ENCODE results near the gene DYNC1I1. TPM values are rescaled to one million over a fixed set of nuclear protein-coding genes. Genes with fewer than 3 reads are reported as not detected.

DYNC1I1 gene
- total RNA-seq, 1 experiment from 2014 or later = not detected

DNA sequence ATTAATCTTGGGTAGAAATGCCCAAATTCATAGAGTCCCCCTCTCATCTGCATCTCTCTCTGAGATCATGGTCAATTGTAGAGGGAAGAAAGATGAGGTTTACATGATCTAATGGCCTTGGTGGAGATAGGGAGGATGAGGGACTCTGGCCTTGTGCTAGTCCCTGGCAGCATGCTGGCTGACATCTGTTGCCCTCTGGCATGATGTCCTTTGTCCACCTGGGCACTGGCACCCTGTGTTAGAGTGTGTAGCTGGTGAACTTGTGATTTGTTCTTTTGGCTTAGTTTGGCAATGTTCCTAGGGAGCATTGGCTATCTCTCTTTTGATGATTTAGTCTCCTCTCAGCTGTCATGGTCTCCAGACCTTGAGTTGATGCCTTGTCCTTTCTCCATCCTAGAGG, 103.2 kb downstream of the DYNC1I1 start:
- intact Hi-C loops (cut with micrococcal nuclease) = no loop called here
- H3K9me3 Mint-ChIP-seq (ENCODE audit: unreplicated experiment) = peaks cover 8% of the 10 kb centered on the region
- DNase-seq (ENCODE audit: unreplicated experiment) = no peak
- no TSS peak for BruUV-seq (replicated peaks)
- H3K27ac Mint-ChIP-seq (ENCODE audit: low read depth, unreplicated experiment) = no peak overlapping the region
- TF ChIP-seq CTCF (IDR thresholded peaks at IDR 0.05; ENCODE audit: unreplicated experiment) = no peak
- ChIA-PET CTCF (interaction anchor here (0.8 to 0.9 kb wide), 2 partner anchors 42 to 152 kb away, joined by 3 read pairs; no protein-coding TSS in a partner anchor), POLR2A (no interaction called here)
- no peak overlapping the region for H3K4me3 Mint-ChIP-seq (ENCODE audit: unreplicated experiment)
- no peaks in the 10 kb centered on the region for H3K4me1 Mint-ChIP-seq (ENCODE audit: insufficient read depth, unreplicated experiment)
- H3K36me3 Mint-ChIP-seq (ENCODE audit: insufficient read depth, unreplicated experiment) = no peaks in the 10 kb centered on the region
- H3K27me3 Mint-ChIP-seq (ENCODE audit: insufficient read depth, unreplicated experiment) = peaks cover 44% of the 10 kb centered on the region

- Mint-ChIP-seq H3K27me3 (ENCODE audit: insufficient read depth, unreplicated experiment) (peaks cover 75% of the 10 kb centered on the region), H3K4me3 (ENCODE audit: unreplicated experiment) (no peak overlapping the region), H3K36me3 (ENCODE audit: insufficient read depth, unreplicated experiment) (no peaks in the 10 kb centered on the region), H3K27ac (ENCODE audit: low read depth, unreplicated experiment) (no peak overlapping the region), H3K4me1 (ENCODE audit: insufficient read depth, unreplicated experiment) (no peaks in the 10 kb centered on the region), H3K9me3 (ENCODE audit: unreplicated experiment) (peaks cover 8% of the 10 kb centered on the region)
- no peak for TF ChIP-seq CTCF (IDR thresholded peaks at IDR 0.05; ENCODE audit: unreplicated experiment)
- no peak for DNase-seq (ENCODE audit: unreplicated experiment)
- no TSS peak for BruUV-seq (replicated peaks)
- intact Hi-C loops (cut with micrococcal nuclease) = no loop called here
- POLR2A ChIA-PET = no interaction called here
- CTCF ChIA-PET = interaction anchor here (0.6 to 2.2 kb wide), 4 partner anchors 9 to 1749 kb away, joined by 3 to 6 read pairs (median 4); no protein-coding TSS in a partner anchor
These were observed 106.3 kb downstream of the DYNC1I1 start for GRCh38 chr7:95878677-95879076.

DNA sequence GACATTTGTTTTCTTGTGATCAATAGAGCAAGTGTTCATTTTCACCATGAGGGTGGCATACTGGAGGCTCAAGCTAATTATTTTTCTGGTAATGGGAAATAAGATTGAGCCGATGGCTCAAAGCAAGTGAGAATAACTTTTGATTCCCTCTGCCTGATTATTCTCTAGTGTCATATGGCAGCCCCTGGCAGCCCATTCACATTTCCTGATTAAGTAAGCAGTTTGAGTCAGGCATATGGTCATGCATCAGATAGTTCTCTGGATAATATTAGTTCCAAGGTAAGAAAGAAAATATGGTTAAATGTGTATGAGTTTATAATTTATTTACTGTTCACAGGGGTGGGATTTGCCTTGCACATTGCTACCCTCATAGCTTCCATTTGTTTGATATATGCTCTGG, 109.2 kb downstream of the DYNC1I1 start:
- DNase-seq (ENCODE audit: unreplicated experiment) = no peak
- intact Hi-C loops (cut with micrococcal nuclease) = no loop called here
- ChIA-PET POLR2A (no interaction called here), CTCF (interaction anchor here (0.6 kb wide), 1 partner anchor 14 kb away, joined by 4 read pairs; no protein-coding TSS in a partner anchor)
- Mint-ChIP-seq H3K36me3 (ENCODE audit: insufficient read depth, unreplicated experiment) (no peaks in the 10 kb centered on the region), H3K27ac (ENCODE audit: low read depth, unreplicated experiment) (no peak overlapping the region), H3K9me3 (ENCODE audit: unreplicated experiment) (peaks cover 8% of the 10 kb centered on the region), H3K4me3 (ENCODE audit: unreplicated experiment) (no peak overlapping the region), H3K4me1 (ENCODE audit: insufficient read depth, unreplicated experiment) (no peaks in the 10 kb centered on the region), H3K27me3 (ENCODE audit: insufficient read depth, unreplicated experiment) (peaks cover 86% of the 10 kb centered on the region)
- no peak for TF ChIP-seq CTCF (IDR thresholded peaks at IDR 0.05; ENCODE audit: unreplicated experiment)
- no TSS peak for BruUV-seq (replicated peaks)

- POLR2A ChIA-PET = no interaction called here
- no peaks in the 10 kb centered on the region for H3K4me1 Mint-ChIP-seq (ENCODE audit: insufficient read depth, unreplicated experiment)
- DNase-seq (ENCODE audit: unreplicated experiment) = no peak
- CTCF ChIA-PET = no interaction called here
- no peak for TF ChIP-seq CTCF (IDR thresholded peaks at IDR 0.05; ENCODE audit: unreplicated experiment)
- intact Hi-C loops (cut with micrococcal nuclease) = no loop called here
- H3K27me3 Mint-ChIP-seq (ENCODE audit: insufficient read depth, unreplicated experiment) = peaks cover 88% of the 10 kb centered on the region
- no peaks in the 10 kb centered on the region for H3K36me3 Mint-ChIP-seq (ENCODE audit: insufficient read depth, unreplicated experiment)
- no TSS peak for BruUV-seq (replicated peaks)
- H3K4me3 Mint-ChIP-seq (ENCODE audit: unreplicated experiment) = no peak overlapping the region
- no peak overlapping the region for H3K27ac Mint-ChIP-seq (ENCODE audit: low read depth, unreplicated experiment)
- H3K9me3 Mint-ChIP-seq (ENCODE audit: unreplicated experiment) = peaks cover 5% of the 10 kb centered on the region
These were observed 110.9 kb downstream of the DYNC1I1 start for GRCh38 chr7:95883217-95883616.

Measured in MCF 10A (cell line).